ENCODE results near the gene ATP11A.
"Not testable (repeated sequence)": the region's sequence is repeated elsewhere in the genome, so short reads cannot be mapped to it uniquely, and the experiment has no call there.

The ATP11A gene

DNA sequence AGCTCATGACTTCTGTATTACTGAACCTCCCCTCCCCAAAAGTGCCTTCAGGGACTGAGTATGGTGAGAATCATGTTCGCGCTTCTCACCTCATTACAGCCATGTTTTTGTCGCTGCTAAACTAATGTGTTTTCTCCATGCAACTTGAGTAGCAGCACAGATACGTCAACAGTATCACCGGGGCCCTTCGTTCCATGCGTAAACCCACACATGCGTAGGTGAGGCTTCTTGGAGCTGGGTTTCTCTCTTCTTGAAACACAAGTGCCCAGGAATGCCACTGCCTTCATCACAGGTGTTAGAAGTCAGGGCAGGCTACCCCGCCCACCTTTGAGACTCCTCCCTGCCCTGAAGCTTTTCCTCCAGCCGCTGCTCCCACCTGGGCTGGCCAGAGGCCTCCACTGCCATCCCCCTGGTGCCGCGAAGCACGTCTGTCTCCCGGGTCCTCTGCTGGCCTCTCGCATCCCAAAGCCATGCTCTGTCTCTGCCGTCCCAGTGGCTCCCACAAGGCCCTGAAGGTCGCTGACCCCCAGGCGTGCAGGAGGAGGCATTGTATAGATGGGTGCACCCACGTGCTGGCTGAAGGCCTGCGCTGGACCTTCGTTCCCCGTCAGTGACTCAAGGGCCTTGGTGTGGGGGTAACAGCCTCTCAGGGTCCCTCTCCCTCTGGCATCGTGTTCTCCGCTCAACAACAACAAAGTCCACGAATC lies 143.9 kb downstream of the ATP11A start:
- in situ Hi-C loops (cut with HindIII; ENCODE audit: low sequenced_read_pairs): no loop called here

DNA sequence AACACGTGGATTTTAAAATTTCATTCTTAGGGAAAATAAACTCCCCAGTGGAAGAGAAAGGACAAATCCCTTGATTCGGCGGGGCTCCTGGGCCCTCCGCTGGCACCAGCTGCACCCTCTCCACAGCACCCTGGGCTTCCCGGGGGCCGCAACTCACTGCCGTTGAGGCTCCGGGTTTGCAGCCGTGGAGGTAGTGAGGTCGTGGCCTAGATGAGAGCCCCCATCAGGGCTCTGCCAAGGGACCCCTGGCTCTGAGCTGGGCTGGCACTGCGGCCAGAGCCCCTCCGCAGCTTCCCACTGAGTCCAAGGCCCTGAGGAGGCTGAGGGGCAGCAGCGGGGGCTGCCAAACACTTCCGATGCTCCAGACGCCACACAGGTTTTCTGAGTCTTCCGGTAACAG lies 145.5 kb downstream of the ATP11A start:
- in situ Hi-C loops (cut with HindIII; ENCODE audit: low sequenced_read_pairs): no loop called here

DNA sequence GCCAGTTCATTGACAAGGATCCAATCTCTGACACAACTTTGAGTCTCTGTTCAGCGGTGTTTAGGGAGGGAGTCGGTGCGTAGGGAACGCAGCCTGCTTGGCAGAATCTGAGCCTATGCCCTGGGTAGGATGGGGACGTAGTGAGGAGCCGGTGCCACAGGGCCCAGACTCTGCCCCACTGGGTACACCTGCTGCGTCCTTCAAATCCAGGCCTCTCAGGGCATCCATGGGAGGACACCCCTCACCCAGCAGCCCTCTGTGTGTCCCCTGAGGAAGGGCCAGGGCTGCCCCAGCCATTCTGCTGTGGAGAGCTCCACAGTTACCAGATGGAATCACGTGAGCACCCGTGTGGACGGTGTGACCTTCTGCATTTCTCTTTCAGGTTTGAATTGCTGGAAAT lies 146.0 kb downstream of the ATP11A start:
- in situ Hi-C loops (cut with HindIII; ENCODE audit: low sequenced_read_pairs): no loop called here

DNA sequence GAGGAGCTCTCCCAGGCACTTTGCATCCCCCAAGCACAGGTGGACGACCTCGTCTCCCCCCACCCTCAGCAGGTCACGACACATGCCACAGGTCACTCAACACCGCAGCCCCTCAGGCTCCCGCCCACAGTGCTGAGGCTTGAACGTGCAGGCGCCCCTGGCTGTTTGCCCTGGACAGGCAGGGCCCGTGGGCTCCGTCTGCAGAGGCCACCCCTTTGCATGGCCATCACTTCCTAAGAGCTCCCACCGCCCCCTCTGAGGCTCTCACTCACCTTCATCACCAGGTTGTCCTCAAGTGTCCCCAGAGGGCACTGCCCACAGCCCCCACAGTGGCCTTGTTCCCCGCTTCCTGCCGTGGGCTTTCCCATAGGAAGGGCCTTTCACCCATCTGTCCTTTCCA lies 147.1 kb downstream of the ATP11A start:
- in situ Hi-C loops (cut with HindIII; ENCODE audit: low sequenced_read_pairs): no loop called here

DNA sequence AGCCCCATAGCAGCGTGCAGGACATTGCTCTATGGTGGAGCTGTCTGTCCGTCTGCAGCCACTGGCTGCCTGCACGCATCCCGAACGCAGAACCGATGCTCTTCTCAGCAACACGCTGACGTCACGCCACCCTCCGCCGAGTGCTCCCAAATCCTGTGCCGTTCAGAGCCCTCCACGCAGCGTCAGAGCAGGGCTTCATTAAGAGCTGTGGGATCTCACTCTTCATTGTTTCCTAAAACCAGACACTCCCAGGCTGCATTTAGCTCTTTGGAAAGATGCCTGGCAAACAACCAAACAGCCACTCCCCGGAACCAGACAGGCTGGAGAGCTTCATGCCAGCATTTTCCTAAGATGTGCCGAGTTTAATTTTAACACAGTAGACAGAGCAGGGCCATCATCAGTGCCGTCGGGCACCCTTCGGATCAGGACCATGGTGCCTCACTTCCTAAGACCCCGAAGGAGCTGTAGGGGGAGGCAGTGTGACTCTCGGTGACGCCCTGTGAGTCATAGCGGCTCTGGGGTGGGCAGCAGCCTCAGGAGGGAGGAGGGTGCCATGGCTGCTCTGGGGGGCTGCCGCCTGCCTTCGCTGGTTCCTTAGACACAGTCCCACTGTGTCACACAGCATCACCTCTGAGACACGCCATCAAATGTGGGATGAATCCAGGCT lies 147.7 kb downstream of the ATP11A start:
- in situ Hi-C loops (cut with HindIII; ENCODE audit: low sequenced_read_pairs): no loop called here

DNA sequence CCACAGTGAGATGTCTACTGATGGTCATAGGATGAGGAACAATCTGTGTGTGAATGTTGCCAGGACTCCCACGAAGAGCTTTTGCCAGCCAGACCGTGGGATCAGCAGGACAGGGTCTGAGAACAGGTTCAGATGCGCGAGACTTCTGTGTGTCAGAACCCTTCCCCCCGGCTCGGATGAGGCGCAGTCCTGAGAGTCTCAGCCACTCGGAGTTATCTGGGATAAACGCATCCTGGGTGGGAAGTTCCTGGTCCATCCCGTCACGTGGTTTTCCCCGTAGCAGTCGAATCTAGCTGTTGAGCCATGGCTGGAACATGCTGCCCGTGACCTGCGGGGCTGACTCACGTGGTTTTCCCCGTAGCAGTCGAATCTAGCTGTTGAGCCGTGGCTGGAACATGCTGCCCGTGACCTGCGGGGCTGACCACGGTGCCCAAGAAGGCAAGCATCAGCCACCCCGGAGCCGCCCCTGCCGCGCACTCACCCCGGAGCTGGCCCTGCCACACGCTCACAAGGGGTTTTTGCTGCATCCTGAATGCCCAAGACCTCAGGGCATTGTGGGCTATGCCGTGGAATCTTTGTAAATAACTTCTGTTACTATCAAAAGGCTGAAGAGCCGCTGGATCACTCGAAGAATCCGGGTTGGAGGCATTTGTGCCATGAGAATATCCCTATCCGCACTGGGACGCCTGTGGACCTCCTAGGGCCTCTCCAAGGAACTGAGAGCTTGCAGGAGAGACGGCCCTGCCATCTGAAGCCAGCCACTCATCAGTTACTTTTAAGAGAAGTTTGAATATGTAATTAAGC lies 148.4 kb downstream of the ATP11A start:
- in situ Hi-C loops (cut with HindIII; ENCODE audit: low sequenced_read_pairs): no loop called here

DNA sequence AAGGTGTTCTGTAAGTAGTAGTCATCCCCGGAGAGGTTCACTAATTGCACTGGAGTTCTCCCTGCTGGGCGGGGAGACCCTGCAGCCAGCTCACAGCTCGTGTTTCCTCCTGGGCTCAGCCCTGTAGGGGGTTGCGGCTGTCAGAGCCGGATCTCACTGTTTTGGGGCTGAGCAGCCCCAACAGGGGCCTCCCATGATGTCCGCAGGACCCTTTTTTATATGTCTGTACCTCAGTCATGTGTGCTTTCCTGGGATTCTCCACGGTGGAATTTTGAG lies 148.9 kb downstream of the ATP11A start:
- in situ Hi-C loops (cut with HindIII; ENCODE audit: low sequenced_read_pairs): no loop called here

DNA sequence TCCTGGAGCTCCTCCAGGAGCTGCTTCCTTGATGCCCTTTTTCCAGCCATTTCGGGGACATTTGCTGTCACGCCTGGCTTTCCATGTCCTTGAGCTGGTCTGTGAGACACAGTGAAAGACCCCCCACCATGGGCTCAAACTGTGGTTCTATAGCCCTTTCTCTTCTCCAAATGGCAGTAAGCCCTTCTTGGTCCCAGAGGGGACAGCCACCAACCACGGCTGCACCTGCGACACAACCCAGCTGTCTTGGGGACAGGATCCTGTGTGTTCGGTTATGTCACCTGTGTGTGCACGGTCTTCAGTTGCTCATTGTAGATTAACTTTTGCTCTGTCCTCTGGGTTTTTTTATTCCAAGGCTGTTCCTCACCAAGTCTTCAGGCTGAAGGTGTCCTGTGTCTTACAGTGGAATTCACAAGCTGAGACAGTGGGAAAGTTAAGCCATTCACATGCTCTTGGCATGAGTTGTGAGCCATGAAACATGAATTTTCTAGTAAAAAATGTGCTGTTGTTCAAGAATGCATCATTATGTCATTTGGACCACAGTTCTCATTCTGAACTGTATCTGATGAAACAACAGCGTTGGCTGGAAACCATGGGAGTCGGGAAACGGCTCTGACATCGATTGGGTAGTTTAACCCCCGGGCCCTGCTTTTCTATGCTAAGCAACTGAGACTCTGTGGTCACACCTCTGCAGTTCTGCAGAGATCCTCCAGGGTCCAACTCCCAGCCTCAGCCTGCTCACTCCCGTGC lies 149.7 kb downstream of the ATP11A start:
- in situ Hi-C loops (cut with HindIII; ENCODE audit: low sequenced_read_pairs): no loop called here

DNA sequence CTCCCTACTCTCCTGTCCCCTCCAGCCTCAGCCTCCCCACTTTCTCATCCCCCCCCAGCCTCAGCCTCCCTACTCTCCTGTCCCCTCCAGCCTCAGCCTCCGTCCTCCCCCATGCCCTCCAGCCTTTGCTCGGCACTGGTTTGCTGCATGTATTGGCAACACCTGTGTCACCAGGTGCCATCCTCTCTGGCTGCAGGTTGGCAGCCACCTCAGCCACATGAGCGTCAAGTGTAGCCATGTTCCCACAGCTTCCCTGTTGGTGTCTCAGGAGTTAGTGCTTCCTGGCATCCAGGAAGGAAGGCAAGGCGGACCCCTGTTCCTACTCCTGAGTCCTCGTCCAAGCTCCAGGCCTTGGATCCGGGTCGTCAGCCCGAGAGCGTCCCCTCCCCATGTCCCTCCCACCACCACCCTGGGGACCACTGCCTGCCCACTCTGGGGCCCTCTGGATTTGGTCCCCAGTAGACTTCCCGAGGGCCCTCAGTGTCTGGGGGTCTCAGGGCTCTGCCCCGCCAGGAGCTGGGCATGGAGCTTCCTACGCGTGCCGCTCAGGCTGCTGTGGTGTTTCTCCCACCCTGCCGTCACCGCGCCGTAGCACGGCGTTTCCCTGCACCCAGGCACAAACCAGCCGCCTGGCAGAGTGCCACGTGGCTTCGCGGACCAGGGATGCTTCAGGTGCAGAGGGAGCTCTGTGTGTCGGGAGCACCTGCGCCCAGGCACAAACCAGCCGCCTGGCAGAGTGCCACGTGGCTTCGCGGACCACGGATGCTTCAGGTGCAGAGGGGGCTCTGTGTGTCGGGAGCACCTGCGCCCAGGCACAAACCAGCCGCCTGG lies 150.8 kb downstream of the ATP11A start:
- in situ Hi-C loops (cut with HindIII; ENCODE audit: low sequenced_read_pairs): no loop called here

DNA sequence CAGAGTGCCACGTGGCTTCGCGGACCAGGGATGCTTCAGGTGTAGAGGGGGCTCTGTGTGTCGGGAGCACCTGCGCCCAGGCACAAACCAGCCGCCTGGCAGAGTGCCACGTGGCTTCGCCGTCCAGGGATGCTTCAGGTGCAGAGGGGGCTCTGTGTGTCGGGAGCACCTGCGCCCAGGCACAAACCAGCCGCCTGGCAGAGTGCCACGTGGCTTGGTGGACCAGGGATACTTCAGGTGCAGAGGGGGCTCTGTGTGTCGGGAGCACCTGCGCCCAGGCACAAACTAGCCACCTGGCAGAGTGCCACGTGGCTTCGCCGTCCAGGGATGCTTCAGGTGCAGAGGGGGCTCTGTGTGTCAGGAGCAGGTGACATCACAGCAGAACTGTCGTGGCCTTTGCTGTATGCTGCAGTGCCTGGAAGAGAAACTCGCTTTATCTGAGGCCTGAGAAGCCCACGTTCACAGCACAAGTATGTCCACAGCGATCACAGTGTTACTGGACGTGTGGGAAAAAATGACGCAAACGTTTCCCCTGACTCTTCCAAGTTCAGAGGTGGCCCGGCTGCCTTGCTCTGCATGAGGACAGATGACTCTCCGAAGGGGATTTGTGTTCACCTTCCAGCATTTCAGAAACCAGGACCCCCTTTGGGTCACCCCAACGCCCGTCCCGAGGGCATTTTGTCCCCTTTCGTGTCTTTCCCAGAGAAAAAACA lies 151.6 kb downstream of the ATP11A start:
- in situ Hi-C loops (cut with HindIII; ENCODE audit: low sequenced_read_pairs): not testable (repeated sequence)

DNA sequence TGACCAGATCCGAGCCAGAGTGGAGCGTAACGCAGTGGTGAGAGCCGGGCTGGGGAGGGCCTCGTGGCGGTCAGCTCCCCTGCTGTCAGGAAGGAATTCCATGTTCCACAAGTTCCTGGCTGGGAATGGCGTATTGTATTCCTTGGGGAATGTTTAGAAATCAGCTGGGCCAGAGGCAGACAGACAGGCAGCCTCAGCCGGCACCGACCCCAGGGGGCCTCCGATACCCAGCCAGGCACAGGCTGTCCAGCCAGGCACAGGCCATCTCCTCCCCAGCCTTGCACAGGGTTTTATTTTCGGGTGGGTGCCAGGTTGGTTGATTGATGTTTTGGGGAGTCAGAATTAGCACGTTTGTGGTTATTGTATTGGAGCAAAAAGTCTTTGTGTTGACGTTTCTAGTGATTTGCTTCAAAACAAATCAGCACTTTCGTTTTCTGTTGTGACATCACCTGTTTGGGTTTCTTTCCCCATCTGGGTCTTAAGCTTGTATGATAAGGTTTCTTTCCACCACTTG lies 152.6 kb downstream of the ATP11A start:
- in situ Hi-C loops (cut with HindIII; ENCODE audit: low sequenced_read_pairs): no loop called here

DNA sequence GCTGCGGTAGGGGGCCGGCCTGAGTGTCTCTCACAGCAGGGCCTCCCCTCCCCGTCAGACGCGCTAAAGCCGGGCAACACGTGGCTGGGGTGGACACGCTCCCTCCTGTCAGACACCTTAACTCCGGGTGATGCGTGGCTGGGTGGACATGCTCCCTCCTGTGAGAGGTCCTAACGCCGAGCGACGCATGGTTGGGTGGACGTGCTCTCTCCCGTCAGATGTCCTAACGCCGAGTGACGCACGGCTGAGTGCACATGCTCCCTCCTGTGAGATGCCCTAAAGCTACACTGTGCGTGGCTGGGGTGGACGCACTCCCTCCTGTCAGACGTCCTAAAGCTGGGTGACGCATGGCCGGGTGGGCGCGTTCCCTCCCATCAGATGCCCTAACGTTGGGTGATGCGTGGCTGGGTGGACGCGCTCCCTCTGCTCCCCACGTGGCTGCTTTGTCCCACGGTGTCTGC lies 153.1 kb downstream of the ATP11A start:
- in situ Hi-C loops (cut with HindIII; ENCODE audit: low sequenced_read_pairs): no loop called here

DNA sequence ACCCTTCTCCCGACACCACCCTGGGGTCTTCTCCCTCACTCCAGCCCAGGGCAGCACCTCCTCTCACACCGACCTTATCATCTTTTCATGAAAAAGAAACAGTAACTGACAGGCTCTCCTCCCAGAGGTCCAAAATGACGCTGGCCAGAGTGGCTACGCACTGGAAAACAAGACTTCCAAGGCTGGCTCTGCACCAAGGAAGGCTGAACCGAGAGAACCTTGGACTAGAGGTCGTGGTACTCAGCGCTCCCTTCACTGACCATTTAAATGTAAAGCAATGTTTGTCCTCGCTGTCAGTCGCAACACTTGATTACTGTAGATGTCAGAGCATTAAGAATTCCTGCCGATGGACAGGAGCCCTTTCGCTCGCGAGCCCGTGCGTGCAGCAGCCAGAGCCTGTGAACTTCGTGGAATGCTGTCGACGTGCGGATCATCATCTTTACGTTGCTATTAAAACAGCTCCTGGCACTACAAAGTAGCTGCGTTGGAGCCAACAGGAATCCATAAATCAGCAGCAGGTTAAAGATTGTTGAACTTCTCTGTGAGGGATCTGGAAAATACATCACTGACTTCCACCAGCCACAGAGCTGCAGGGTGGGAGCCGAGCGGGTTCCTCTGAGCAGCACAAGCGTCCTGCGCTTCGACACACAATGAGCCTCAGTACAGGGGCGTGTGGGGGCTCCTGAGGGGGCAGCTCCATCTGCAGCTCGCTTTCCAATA lies 153.7 kb downstream of the ATP11A start:
- in situ Hi-C loops (cut with HindIII; ENCODE audit: low sequenced_read_pairs): no loop called here

DNA sequence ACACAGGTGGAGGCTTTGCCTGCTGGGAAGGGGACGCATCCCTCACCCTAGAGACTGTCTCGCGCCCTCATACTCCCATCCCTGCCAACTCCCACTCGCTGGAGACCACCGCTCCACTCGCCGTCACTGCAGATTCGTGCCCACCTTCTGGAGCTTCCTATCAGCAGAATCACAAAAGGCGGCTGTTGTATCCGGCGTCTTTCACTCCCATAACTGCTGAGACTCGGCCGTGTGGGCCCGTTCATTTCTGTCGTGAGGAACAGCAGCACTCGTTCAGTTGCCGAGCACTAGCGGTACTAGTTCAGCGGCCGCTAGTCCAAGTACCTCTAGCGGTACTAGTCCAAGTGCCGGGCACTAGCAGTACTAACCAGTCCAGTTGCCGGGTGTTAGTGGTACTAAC lies 154.6 kb downstream of the ATP11A start:
- in situ Hi-C loops (cut with HindIII; ENCODE audit: low sequenced_read_pairs): no loop called here

DNA sequence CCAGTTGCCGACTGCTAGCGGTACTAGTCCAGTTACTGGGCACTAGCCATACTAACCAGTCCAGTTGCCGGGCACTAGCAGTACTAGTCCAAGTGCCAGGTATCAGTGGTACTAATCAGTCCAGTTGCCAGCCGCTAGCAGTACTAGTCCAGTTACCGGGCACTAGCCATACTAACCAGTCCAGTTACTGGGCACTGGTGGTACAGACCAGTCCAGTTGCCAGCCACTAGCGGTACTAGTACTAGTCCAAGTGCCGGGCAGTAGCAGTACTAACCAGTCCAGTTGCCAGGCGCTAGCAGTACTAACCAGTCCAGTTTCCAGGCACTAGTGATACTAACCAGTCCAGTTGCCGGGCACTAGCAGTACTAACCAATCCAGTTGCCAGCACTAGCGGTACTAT lies 155.0 kb downstream of the ATP11A start:
- in situ Hi-C loops (cut with HindIII; ENCODE audit: low sequenced_read_pairs): no loop called here

DNA sequence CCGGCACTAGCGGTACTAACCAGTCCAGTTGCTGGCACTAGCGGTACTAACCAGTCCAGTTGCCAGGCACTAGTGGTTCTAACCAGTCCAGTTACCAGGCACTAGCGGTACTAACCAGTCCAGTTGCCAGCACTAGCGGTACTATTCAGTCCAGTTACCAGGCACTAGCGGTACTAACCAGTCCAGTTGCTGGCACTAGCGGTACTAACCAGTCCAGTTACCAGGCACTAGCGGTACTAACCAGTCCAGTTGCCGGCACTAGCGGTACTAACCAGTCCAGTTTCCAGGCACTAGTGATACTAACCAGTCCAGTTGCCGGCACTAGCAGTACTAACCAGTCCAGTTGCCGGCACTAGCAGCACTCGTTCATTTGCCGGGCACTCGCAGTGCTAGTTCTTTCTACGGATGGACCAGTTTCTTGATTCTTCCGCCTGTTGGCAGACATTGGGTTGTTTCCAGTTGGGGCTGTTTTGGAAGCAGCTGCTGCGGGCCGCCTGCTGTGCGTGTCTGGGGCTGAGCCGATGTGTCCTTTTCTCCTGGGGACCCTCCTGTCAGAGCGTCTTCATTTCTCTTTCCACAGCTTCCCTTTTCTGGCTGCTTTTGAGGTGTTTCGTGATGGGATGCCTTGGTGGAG lies 155.8 kb downstream of the ATP11A start:
- in situ Hi-C loops (cut with HindIII; ENCODE audit: low sequenced_read_pairs): no loop called here

DNA sequence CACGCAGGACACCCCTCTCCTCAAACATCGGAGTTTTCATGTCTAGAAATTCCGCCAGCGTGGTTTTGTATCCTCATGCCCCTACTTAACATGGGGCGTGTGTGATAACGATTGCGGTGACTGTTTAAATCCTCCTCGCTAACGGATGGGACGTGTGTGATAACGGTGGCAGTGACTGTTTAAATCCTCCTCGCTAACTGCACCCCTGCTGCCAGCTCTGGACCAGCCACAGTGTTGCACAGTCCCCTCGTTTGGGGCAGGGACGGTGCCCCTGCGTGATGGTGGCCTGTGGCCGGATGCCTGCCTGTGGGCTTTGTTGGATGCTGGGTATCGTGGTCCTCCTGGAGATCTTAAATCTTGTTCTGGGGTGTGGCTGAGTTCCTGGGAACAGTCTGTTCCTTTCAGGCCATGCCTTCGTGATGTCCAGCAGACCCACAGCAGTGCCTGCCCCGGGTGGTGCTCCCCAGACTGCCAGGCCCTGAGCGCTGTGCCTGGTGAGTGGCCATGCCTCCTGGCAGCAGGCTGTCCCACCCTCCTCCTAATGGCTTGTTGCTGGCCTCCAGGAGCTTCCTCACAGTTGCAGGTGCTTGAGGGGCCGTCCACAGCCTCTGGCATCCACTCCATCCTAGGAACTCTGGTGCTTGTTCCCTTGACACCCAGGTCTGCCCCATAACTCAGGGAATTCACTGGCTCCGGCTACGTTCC lies 156.7 kb downstream of the ATP11A start:
- in situ Hi-C loops (cut with HindIII; ENCODE audit: low sequenced_read_pairs): no loop called here

DNA sequence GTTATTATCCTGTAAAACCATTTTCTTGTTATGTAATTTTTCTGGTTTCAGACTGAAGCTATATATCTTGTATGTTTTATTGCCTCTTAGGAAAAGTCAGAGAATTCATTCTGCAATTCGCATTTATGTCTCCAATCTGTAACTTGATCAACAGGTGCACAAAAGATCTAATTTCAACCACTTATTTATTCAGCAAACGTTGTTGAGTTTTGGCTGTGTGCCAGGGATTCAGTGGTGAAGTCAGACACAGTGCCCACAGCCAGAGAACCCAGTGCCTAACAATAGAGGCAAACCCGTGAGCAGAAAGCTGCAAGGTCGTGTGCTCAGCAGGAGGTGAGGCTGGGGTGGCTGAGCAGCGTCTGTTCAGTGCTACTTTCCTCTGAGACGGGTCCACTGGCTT lies 159.7 kb downstream of the ATP11A start:
- in situ Hi-C loops (cut with HindIII; ENCODE audit: low sequenced_read_pairs): no loop called here
